ENCODE measurements around the gene WNT11. TPM values are rescaled to one million over a fixed set of nuclear protein-coding genes. Genes with fewer than 3 reads are reported as not detected.

WNT11 gene
- polyA plus RNA-seq, 1 of the 3 experiments (the other 2 are of a cell fraction) = 0.43 TPM

DNA sequence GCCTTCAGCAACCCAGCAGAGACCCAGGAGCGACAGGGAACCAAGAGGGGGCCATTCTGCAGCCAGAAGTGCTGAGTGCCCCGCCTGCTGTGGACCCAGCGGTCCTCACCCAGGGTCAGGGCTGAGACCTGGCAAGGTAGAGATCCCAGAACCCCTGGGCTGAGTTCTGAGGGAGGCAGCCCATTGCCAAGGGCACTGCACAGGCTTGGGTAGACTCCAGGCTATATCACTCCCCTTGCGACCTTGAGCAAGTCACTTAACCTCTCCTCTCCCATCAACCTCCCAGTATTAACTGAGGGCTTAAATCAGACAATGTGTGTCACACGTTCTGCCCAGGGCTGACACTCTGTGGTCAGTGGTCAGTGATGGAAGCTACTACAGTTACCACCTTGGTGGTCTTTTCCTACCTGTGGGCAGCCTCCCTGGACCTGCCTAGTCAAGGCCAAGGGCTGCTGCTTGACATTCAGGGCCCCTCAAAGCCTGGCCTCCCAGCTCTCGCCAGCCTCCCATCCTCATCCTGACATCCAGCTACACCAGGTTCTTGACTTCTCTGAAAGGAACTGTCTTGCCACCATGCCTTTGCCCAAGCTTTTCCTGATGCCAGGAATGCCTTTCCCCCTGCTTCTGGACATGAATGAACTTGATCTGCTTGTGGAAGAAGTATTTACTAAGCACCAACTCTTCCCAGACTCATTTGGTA lies 8.2 kb downstream of the WNT11 start:
- CTCF ChIA-PET = interaction anchor here (1.6 to 9.9 kb wide), 3 partner anchors 10 to 121 kb away, joined by 3 to 94 read pairs (median 7); partner anchors contain the start of gene WNT11
- no peak for TF ChIP-seq EZH2phosphoT487 (IDR thresholded peaks at IDR 0.05; ENCODE audit: borderline replicate concordance, low read depth)
- WGBS (ENCODE audit: low lambda C conversion rate) = 75% methylated on average over 2 of the region's 6 CpGs

DNA sequence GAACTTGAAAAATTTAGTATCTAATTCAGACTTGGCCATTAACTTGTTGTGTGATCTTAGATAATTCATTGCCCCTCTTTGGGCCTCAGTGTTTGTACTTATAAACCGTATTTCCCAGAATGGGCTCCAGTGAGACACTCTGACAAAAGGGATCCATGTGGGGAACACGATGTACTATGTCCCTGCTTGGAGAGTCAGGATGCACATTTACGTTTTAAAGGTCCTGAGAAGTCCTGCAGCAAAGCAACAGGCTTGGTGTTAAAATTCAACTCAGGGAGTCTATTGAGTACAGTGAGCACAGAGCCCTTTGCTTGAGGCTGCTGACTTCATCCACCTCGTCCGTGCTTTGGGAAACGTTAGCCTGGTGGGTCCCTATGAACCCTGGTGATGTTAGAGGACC lies 9.0 kb downstream of the WNT11 start:
- no peaks in the 10 kb centered on the region for H3K36me3 ChIP-seq (replicated peaks in 1 of 2; ENCODE audit: control insufficient read depth in 1 of 2, insufficient read depth in 2 of 2, low read length in 1 of 2)
- no peak overlapping the region for H3K4me3 ChIP-seq (ENCODE audit: low read depth in 2 of 2, low read length in 1 of 2)
- DNase-seq = no peak
- peaks cover 0 to 2% of the 10 kb centered on the region in 2 experiments; a peak in 1 of 4 replicates for H3K4me1 ChIP-seq (ENCODE audit: control insufficient read depth in 1 of 2, insufficient read depth in 2 of 2, low read depth in 1 of 2, low read length in 1 of 2)
- H2AFZ ChIP-seq (ENCODE audit: low read depth) = no peak overlapping the region
- ChIA-PET CTCF (interaction anchor here (1.6 to 9.9 kb wide), 3 partner anchors 10 to 121 kb away, joined by 3 to 94 read pairs (median 7); partner anchors contain the start of gene WNT11), POLR2A (no interaction called here)
- 62% methylated on average over 6 of the region's 6 CpGs for WGBS (ENCODE audit: low lambda C conversion rate)
- H3K9ac ChIP-seq = no peak overlapping the region
- TF ChIP-seq EZH2phosphoT487 (IDR thresholded peaks at IDR 0.05; ENCODE audit: borderline replicate concordance, low read depth) = no peak
- TF ChIP-seq, protein P1, sequence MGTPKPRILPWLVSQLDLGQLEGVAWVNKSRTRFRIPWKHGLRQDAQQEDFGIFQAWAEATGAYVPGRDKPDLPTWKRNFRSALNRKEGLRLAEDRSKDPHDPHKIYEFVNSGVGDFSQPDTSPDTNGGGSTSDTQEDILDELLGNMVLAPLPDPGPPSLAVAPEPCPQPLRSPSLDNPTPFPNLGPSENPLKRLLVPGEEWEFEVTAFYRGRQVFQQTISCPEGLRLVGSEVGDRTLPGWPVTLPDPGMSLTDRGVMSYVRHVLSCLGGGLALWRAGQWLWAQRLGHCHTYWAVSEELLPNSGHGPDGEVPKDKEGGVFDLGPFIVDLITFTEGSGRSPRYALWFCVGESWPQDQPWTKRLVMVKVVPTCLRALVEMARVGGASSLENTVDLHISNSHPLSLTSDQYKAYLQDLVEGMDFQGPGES (IDR thresholded peaks at IDR 0.05; ENCODE audit: low read depth, low read length) = no peak
- TF ChIP-seq, protein P2, sequence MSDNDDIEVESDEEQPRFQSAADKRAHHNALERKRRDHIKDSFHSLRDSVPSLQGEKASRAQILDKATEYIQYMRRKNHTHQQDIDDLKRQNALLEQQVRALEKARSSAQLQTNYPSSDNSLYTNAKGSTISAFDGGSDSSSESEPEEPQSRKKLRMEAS (IDR thresholded peaks at IDR 0.05; ENCODE audit: low read depth) = no peak
- TF ChIP-seq JUND (IDR thresholded peaks at IDR 0.05) = no peak
- TF ChIP-seq TAF1 (IDR thresholded peaks at IDR 0.05; ENCODE audit: borderline replicate concordance, low read depth, low read length) = no peak
- TF ChIP-seq, protein P3, sequence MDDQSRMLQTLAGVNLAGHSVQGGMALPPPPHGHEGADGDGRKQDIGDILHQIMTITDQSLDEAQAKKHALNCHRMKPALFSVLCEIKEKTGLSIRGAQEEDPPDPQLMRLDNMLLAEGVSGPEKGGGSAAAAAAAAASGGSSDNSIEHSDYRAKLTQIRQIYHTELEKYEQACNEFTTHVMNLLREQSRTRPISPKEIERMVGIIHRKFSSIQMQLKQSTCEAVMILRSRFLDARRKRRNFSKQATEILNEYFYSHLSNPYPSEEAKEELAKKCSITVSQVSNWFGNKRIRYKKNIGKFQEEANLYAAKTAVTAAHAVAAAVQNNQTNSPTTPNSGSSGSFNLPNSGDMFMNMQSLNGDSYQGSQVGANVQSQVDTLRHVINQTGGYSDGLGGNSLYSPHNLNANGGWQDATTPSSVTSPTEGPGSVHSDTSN (IDR thresholded peaks at IDR 0.05) = no peak
- no peak for TF ChIP-seq RCOR1 (IDR thresholded peaks at IDR 0.05; ENCODE audit: low read length)
- H3K4me2 ChIP-seq = no peak overlapping the region
- no peaks in the 10 kb centered on the region for H3K9me3 ChIP-seq
- no peaks in the 10 kb centered on the region for H3F3A ChIP-seq (replicated peaks; ENCODE audit: insufficient read depth)
- no peaks in the 10 kb centered on the region for H4K20me1 ChIP-seq (ENCODE audit: insufficient read depth)
- H3K27me3 ChIP-seq (ENCODE audit: insufficient read depth) = no peaks in the 10 kb centered on the region
- H3K27ac ChIP-seq (ENCODE audit: low read depth in 2 of 2, low read length in 1 of 2) = no peak overlapping the region
- H3K9me2 ChIP-seq = no peaks in the 10 kb centered on the region
- no peaks in the 10 kb centered on the region for H3K79me2 ChIP-seq (ENCODE audit: insufficient read depth)

More for the DNA sequence above, 8.2 kb downstream of the WNT11 start:
- no peaks in the 10 kb centered on the region for H3K9me2 ChIP-seq
- no peak overlapping the region for H3K4me3 ChIP-seq (ENCODE audit: low read depth in 2 of 2, low read length in 1 of 2)
- no peak overlapping the region for H3K27ac ChIP-seq (ENCODE audit: low read depth in 2 of 2, low read length in 1 of 2)
- H3K9ac ChIP-seq = no peak overlapping the region
- H2AFZ ChIP-seq (ENCODE audit: low read depth) = no peak overlapping the region
- H3K79me2 ChIP-seq (ENCODE audit: insufficient read depth) = no peaks in the 10 kb centered on the region
- H3K36me3 ChIP-seq (replicated peaks in 1 of 2; ENCODE audit: control insufficient read depth in 1 of 2, insufficient read depth in 2 of 2, low read length in 1 of 2) = no peaks in the 10 kb centered on the region
- no peaks in the 10 kb centered on the region for H3F3A ChIP-seq (replicated peaks; ENCODE audit: insufficient read depth)
- no peak overlapping the region for H3K4me2 ChIP-seq
- no peaks in the 10 kb centered on the region for H3K9me3 ChIP-seq
- no peak for DNase-seq
- POLR2A ChIA-PET = no interaction called here
- no peaks in the 10 kb centered on the region for H3K27me3 ChIP-seq (ENCODE audit: insufficient read depth)
- no peaks in the 10 kb centered on the region; a peak in 1 of 4 replicates for H3K4me1 ChIP-seq (ENCODE audit: control insufficient read depth in 1 of 2, insufficient read depth in 2 of 2, low read depth in 1 of 2, low read length in 1 of 2)
- no peaks in the 10 kb centered on the region for H4K20me1 ChIP-seq (ENCODE audit: insufficient read depth)
